Breast epithelium (tissue), 3 donors: Measurements from ENCODE around the gene DPH5.

Source experiments
- CTCF ChIP-seq, 3 donors: fragments of 450-650 bp; IDR thresholded peaks; one replicate each; pipeline ENCODE4 v1.5.1; 2016 to 2017; ENCODE audit warnings: antibody characterized with exemption in 3 of 3, mild to moderate bottlenecking in 3 of 3, moderate library complexity in 3 of 3
- POLR2A ChIP-seq: fragments of 450-650 bp; IDR thresholded peaks from one replicate; pipeline ENCODE4 v1.6.1; 2016; ENCODE audit warnings: antibody characterized with exemption, mild to moderate bottlenecking, moderate library complexity
- POLR2AphosphoS5 ChIP-seq, 3 donors: sonication (generic); formaldehyde crosslinking; IDR thresholded peaks; one replicate each; pipeline ENCODE4 v1.6.1; 2017; ENCODE audit warnings: antibody characterized with exemption in 3 of 3

GRCh38 chr1:101060992-101061391, 35.4 kb upstream of the DPH5 start:
- no peak for TF ChIP-seq CTCF (IDR thresholded peaks at IDR 0.05)
- TF ChIP-seq POLR2AphosphoS5 (IDR thresholded peaks at IDR 0.05) = no peak
- no peak for TF ChIP-seq POLR2A
